Thoracic aorta (tissue), 2 donors: ENCODE data around the gene WIZ. TPM values are rescaled to one million over a fixed set of nuclear protein-coding genes. Genes with fewer than 3 reads are reported as not detected.

Source experiments
- ATAC-seq: fragments of 150-250 bp; one replicate; pipeline ENCODE4 v1.8.0; 2017; ENCODE audit warnings: low read depth; ENCODE audit not compliant: insufficient number of reproducible peaks, low FRiP score
- DNase-seq: peaks from one replicate; pipeline ENCODE4 v3.0.0-alpha.2; 2020; ENCODE audit warnings: low spot score
- H3K27ac ChIP-seq, 2 donors: fragments of 200-600 bp; sonication (generic); 1 replicate in 1 of 2; 2 replicates in 1 of 2; pipeline ENCODE4 v1.5.1; 2016; ENCODE audit warnings: mild to moderate bottlenecking in 2 of 2, moderate library complexity in 2 of 2
- H3K27me3 ChIP-seq: fragments of 200-600 bp; sonication (generic); replicated peaks from 2 replicates; pipeline ENCODE4 v1.6.0; 2016; ENCODE audit warnings: mild to moderate bottlenecking; ENCODE audit not compliant: insufficient read depth
- H3K36me3 ChIP-seq: fragments of 200-600 bp; sonication (generic); one replicate; pipeline ENCODE4 v1.5.1; 2016
- H3K4me1 ChIP-seq, 2 donors: fragments of 200-600 bp; sonication (generic); 1 replicate in 1 of 2; 2 replicates in 1 of 2; pipeline versions ENCODE4 v1.5.1 to v1.6.0; 2016; ENCODE audit warnings: low read depth in 2 of 2, mild to moderate bottlenecking in 1 of 2; ENCODE audit not compliant: control insufficient read depth in 1 of 2
- H3K4me3 ChIP-seq: fragments of 200-600 bp; sonication (generic); 2 replicates; pipeline ENCODE4 v1.5.1; 2016; ENCODE audit warnings: mild to moderate bottlenecking
- H3K9me3 ChIP-seq: fragments of 200-600 bp; sonication (generic); 2 replicates; pipeline ENCODE4 v1.5.1; 2016
- CTCF ChIP-seq: fragments of 200-600 bp; sonication (generic); IDR thresholded peaks from one replicate; pipeline ENCODE4 v1.5.1; 2019; ENCODE audit warnings: antibody characterized with exemption
- total RNA-seq, 2 donors: library from RNA; depleted of rRNA; stranded (reverse); fragments of >200 nt; gene quantifications; one replicate each; pipeline versions ENCODE4 v1.1.0 to v1.2.3, GENCODE V29; 2016

WIZ gene
- total RNA-seq, 2 donors from 2014 or later, result 37.8 to 45.3 TPM

- DNase-seq, result no peak
- TF ChIP-seq CTCF, result no peak
- no peak for ATAC-seq
- Histone ChIP-seq H3K27me3 (no peaks in the 10 kb centered on the region), H3K9me3 (no peaks in the 10 kb centered on the region), H3K27ac (peak overlapping the region in 1 of 2 donors; percentile 64), H3K4me3 (no peak overlapping the region), H3K4me1 (peaks cover 44 to 75% of the 10 kb centered on the region in 2 donors), H3K36me3 (no peaks in the 10 kb centered on the region)
These were observed 9.7 kb downstream of the WIZ start for GRCh38 chr19:15439821-15440641.

GRCh38 chr19:15439078-15439799 is 10.5 kb downstream of the WIZ start:
- H3K27ac ChIP-seq, result peak overlapping the region; percentile 61 to 64
- ATAC-seq, result no peak

GRCh38 chr19:15438577-15438976 is 11.2 kb downstream of the WIZ start:
- H3K27ac ChIP-seq, result peak overlapping the region; percentile 61 to 64
- H3K27me3 ChIP-seq, result no peaks in the 10 kb centered on the region
- H3K4me3 ChIP-seq, result no peak overlapping the region
- H3K4me1 ChIP-seq, result peaks cover 29 to 65% of the 10 kb centered on the region in 2 donors
- no peaks in the 10 kb centered on the region for H3K36me3 ChIP-seq
- TF ChIP-seq CTCF, result no peak
- no peak for ATAC-seq
- no peaks in the 10 kb centered on the region for H3K9me3 ChIP-seq
- no peak for DNase-seq

More at GRCh38 chr19:15439078-15439799, 10.5 kb downstream of the WIZ start:
- no peaks in the 10 kb centered on the region for H3K9me3 ChIP-seq
- H3K4me1 ChIP-seq, result peaks cover 36 to 67% of the 10 kb centered on the region in 2 donors
- peak overlapping the region; percentile 10 for H3K4me3 ChIP-seq
- no peaks in the 10 kb centered on the region for H3K27me3 ChIP-seq
- TF ChIP-seq CTCF, result no peak
- no peaks in the 10 kb centered on the region for H3K36me3 ChIP-seq
- DNase-seq, result no peak

GRCh38 chr19:15438124-15438496 is 11.6 kb downstream of the WIZ start:
- no peak overlapping the region for H3K4me3 ChIP-seq
- TF ChIP-seq CTCF, result no peak
- peaks cover 28 to 64% of the 10 kb centered on the region in 2 donors for H3K4me1 ChIP-seq
- no peaks in the 10 kb centered on the region for H3K9me3 ChIP-seq
- peak overlapping the region; percentile 61 to 64 for H3K27ac ChIP-seq
- H3K27me3 ChIP-seq, result no peaks in the 10 kb centered on the region
- no peaks in the 10 kb centered on the region for H3K36me3 ChIP-seq
- ATAC-seq, result no peak
- no peak for DNase-seq
